ENCODE measurements around the gene ITLN1.

Gene ITLN1

GRCh38 chr1:160829766-160830165, 55.2 kb downstream of the ITLN1 start:
- TF ChIP-seq POLR2AphosphoS5 (IDR thresholded peaks at IDR 0.05; ENCODE audit: low read depth, low read length) (no peak), POU2F2 (IDR thresholded peaks at IDR 0.05; ENCODE audit: low read depth, low read length) (no peak), TAF1 (IDR thresholded peaks at IDR 0.05; ENCODE audit: low read depth, low read length) (no peak), SPI1 (IDR thresholded peaks at IDR 0.05; ENCODE audit: low read depth, low read length) (no peak), POLR2A (IDR thresholded peaks at IDR 0.05; ENCODE audit: low read depth, low read length) (no peak), PAX5 (IDR thresholded peaks at IDR 0.05; ENCODE audit: insufficient read depth, low read length, severe bottlenecking) (no peak)
- DNase-seq (ENCODE audit: insufficient read length, low spot score), result no peak
- FAIRE-seq, result no peak

GRCh38 chr1:160827418-160827817, 57.6 kb downstream of the ITLN1 start:
- DNase-seq (ENCODE audit: insufficient read length, low spot score), result no peak
- TF ChIP-seq POLR2AphosphoS5 (IDR thresholded peaks at IDR 0.05; ENCODE audit: low read depth, low read length) (no peak), PAX5 (IDR thresholded peaks at IDR 0.05; ENCODE audit: insufficient read depth, low read length, severe bottlenecking) (no peak), TAF1 (IDR thresholded peaks at IDR 0.05; ENCODE audit: low read depth, low read length) (no peak)
- no peak for FAIRE-seq

- FAIRE-seq, result no peak
- no peak for TF ChIP-seq TAF1 (IDR thresholded peaks at IDR 0.05; ENCODE audit: low read depth, low read length)
- no peak for TF ChIP-seq PAX5 (IDR thresholded peaks at IDR 0.05; ENCODE audit: insufficient read depth, low read length, severe bottlenecking)
- no peak for TF ChIP-seq SPI1 (IDR thresholded peaks at IDR 0.05; ENCODE audit: low read depth, low read length)
- DNase-seq (ENCODE audit: insufficient read length, low spot score), result no peak
These were observed 58.4 kb downstream of the ITLN1 start for GRCh38 chr1:160826546-160826945.
